ENCODE data around the gene ZNF792.
"Not testable (repeated sequence)": the region's sequence is repeated elsewhere in the genome, so short reads cannot be mapped to it uniquely, and the experiment has no call there.

The ZNF792 gene

DNA sequence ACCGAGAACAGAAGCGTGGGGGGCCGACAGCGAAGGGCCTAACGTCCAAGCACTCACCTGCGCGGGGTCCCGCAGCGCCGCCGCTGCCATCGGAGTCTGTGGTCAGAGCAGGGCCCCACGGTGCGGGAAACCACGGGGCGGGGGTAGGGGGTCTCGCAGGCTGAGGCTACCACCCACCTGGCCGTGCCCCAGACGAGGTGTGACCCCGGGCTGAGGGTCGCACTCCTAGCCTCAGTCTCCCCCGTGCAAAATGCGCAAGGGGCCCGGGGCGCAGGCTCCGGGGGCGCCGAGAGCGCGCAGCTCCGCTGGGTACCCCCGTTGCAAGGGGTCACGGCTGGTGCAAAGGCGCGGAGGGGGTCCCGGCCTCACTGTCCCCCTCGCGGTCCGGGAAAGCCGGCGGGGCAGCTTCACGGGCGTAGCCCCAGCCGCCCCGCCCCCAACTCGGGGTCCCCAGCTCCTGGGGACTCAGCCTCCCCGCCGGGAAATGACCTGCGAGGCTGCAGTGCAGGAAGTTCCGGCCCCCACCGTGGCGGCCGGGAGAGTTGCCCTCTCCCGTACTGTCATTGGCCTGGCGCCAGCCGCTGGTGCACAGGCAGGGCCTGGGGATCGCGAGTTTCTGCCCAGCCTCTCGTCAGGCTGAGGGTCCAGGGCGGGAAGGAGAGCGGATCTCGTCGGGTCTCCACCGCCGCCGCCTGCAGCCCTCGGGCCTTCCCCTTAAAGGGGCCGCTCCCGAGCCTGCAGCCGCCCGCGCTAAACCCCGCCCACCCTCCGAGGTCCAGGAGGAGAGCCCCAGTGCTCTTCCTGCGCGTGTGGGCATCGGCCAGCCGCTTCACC lies at the start of gene ZNF792:
ZNF792 (minus strand) TSS at position 657 of the 834 bp plus-strand sequence; CDS start at position 90, 567 bp downstream.
- peak; percentile 66 for DNase-seq

DNA sequence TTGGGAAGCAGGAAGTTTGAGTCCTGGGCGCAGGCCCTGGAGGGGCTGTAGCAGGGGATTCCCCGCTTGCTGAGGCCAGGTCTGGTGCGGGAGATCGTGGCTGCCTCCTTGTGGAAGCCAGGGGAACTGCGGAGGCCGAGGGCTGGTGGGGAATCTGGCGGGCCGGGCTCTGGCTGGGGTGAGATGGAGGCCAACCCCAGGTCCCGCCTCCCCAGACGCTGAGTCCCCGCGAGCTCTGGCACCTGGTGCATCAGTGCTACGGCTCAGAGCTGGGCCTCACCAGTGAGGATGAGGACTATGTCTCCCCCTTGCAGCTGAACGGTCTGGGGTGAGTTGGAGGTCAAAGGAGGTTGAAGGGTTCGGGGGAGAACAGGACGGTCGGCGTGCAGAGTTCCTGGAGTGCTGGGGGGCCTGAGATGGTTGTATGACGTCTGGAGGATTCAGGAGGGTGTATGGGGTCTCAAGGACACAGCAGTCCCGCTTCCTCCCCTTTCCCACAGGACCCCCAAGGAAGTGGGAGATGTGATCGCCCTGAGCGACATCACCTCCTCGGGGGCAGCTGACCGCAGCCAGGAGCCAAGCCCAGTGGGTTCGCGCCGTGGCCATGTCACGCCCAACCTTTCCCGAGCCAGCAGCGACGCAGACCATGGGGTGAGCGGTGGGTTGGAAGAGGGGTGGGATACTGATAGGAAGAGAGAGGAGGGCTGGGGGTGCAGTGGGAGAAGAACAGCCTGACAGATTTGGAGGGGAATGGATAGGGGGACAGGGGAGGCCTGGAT lies 49.2 kb upstream of the ZNF792 start:
- peak; percentile 14 for DNase-seq

DNA sequence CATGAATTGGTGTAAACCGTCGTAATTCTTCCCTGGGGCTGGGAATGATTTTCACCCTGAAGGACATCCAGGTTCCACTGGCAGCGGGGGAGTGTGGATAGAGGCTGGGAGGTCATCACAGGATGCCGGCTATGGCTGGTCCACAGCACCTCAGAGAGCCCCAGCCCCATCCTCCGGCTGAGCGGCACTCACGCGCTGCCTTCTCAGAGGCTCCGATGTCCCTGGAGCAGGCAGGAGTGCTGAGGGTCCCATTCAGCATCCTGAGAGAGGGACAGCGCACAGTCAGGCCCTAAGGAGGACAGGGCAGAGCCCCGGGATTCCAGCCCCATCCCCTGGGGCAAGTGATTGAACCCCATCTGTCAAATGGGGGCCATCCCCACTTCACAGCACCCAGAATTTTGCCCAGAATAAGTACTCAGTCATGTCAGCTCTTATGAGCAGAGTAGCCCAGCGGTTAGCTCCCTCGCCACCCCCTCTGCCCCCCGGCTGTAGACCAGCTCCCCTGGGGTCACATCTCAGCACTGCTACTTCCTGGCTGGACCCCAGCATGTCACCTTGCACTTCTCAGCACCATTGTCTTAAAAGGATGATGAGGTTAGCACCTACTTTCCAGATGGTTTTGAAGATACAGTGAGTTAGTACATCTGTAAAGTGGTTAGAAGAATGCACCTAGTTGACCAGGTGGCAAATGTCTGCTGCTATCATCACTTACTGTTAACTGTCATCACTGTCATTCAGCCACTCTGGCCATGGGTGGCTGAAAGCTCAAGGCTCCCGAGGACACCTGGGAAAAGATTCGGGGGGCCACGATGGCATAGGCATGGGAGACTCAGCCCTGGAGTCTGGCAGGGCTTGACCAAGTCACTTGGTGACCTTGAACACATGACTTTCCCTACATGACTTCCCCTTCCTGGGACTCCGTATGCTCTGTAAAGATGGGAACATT lies 48.0 kb upstream of the ZNF792 start:
- DNase-seq: no peak

DNA sequence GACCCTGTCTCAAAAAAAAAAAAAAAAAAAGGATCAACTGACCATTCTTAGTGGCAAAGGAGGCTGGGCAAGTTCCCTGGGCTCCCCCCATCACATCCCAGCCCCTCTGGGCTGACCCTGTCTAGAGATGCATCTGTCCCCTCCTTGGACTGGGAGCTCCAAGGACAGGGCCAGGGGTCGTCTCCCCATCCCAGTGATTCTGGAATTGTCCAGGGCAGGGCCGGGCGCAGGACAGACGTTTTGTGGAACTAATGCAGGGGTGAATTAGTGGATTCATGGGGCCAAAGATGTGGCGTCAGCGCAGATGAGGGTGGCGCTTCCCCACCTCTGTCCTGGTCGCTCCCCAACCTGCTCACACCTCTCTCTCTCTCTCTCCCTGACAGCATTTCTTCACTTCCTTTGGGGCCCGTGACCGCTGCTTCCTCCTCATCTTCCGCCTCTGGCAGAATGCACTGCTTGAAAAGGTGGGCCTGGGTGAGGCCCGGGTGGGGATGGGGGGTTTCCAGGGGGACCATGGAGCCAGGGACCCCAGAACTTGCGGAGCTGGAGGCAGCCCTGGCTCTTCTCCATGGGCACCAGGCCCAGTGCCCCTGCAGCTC lies 47.2 kb upstream of the ZNF792 start:
- no peak for DNase-seq

DNA sequence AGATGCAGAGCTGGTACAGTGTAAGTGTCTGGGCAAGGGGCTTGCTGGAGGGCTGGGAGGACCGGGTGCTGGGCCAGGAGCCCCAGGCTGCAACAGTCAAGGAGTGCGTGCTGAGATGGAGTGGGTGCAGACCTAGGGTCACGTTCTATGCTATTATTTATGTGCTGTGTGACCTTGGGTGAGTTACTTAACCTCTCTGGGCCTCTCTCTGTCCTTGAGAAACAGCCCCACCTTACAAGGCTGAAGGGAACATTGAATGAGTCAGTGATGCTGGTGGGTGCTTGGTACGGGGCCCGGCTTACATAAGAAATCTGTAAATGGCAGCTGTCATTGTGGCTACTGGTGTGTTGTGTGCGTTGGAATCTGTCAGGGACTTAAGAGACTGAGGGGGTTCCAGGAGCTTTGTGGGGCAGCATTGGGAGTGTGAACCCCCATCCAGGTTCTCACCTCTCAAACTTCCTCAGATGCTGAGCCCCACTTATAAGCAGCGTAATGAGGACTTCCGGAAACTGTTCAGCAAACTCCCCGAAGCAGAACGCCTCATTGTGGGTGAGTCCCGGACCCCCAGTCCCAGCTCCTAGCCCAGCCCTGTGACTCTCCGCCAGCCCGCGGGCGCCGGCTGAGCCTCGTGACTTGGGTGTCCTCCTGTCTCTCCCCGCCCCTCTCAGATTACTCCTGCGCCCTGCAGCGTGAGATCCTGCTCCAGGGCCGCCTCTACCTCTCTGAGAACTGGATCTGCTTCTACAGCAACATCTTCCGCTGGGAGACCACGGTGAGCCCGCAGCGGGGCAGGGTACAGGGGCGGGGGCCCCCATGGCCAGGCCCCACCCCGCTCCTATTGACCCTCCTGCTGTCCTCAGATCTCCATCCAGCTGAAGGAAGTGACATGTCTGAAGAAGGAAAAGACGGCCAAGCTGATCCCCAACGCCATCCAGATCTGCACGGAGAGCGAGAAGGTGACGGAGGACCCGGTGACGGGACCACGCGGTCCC lies 45.7 kb upstream of the ZNF792 start:
- DNase-seq: no peak

DNA sequence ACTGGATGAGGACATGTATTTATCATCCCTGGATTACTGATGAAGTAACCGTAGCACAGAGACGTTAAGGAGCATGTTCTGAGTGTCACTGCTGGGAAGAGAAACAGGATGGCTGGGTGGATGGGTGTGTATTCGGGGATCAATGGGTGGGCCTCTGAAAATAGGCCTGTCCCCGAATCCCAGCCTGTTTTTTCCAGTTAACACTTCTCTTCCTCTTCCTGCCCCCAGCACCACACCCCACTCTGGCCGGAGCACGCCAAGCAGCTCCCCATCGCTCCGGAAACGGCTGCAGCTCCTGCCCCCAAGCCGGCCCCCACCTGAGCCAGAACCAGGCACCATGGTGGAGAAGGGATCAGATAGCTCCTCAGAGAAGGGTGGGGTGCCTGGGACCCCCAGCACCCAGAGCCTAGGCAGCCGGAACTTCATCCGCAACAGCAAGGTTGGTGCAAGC lies 44.9 kb upstream of the ZNF792 start:
- DNase-seq: no peak

DNA sequence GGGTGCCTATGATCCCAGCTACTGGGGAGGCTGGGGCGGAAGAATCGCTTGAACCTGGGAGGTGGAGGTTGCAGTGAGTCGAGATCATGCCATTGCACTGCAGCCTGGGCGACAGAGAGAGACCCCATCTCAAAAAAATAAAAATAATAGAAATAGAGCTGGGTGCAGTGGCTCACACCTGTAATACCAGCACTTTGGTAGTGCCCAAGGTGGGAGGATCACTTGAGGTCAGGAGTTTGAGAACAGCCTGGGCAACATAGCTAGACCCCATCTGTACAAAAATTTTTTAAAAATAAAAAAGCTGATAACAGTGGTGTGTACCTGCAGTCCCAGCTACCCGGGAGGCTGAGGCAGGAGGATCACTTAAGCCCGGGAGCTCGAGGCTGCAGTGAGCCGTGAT lies 43.4 kb upstream of the ZNF792 start:
- not testable (repeated sequence) for DNase-seq

DNA sequence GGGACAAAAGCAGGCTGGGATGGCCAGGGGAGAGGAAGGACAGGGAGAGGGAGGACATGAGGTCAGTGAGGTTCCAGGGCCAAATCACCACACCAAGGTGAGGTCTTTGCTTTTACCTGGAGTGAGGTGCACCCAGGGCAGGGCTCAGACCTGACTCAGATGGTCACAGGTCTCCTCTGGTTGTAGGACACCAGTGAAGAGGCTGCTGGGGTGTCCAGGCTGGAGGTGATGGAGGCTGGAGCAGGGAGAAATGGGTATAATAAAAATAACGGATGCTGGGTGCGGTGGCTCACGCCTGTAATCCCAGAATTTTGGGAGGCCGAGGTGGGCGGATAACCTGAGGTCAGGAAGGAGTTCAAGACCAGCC lies 43.0 kb upstream of the ZNF792 start:
- DNase-seq: no peak

DNA sequence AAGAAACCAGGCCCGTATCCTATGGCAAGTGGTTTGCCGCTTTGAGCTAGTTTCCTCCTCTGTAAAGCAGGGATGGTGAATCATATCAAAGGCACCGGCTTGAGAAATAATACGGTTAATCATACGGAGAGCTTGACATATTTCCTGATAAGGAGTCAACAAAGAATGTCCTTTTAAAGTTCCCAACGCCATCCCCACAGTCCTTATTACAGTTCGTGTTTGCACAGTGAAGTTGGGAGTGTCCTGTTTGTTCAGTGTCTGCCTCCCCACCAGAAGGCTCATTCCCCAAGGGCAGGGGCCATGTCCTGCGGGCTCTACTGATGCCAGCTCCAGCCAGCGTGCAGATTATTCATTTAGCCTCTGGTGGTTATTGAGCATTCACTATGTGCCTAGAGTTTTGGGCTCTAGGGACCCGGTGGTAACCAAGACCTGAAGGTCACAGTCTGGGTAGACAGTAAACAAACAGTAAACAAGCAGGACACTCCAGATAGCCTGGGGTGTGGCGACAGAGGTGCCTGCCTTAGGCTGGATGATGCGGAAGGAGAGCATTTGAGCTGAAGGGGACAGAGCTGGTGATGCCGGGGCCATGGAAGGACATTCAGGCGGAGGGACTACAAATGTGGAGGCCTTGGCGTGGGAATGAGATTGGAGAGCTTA lies 42.4 kb upstream of the ZNF792 start:
- DNase-seq: no peak

DNA sequence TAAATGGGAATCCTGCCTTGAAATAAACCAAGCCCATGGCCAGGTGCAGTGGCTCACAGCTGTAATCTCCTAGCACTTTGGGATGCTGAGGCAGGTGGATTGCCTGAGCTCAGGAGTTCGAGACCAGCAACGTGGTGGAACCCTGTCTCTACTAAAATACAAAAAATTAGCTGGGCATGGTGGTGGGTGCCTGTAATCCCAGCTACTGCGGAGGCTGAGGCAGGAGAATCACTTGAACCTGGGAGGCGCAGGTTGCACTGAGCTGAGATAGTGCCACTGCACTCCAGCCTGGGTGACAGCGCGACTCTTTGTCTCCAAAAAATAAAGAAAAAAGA lies 41.9 kb upstream of the ZNF792 start:
- DNase-seq: not testable (repeated sequence)

DNA sequence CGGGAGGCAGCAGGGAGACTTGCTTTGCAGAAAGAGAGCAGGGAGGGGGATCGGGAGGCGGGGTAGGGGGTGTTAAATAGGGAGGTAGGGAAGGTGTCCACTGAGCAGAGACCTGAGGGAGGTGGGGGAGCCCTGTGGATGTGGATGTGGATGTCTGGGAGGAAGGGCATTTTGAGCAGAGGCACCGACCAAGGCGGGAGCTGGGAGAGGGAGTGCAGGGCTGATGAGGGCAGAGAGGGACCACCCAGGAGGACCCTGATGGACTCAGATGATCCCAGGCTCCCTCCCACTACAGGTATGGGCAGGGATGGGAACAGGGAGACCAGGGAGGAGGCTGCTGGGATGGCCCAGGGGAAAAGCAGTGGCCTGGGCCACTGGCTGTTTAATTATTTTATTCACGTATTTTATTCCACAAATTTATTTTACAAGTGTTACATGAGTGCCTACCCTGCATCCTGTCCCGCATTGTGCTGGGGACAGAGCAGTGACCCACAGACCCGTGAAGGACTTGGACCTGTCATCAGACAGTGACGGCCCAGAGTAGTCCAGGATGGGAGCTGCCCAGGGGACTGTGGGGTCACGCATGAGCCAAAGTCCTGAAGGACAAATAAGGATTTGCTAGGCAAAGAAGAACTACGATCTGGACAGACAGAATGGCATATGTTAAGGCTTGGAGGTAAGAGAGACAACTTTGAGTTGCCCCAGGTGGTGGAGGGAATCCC lies 41.4 kb upstream of the ZNF792 start:
- DNase-seq: no peak

DNA sequence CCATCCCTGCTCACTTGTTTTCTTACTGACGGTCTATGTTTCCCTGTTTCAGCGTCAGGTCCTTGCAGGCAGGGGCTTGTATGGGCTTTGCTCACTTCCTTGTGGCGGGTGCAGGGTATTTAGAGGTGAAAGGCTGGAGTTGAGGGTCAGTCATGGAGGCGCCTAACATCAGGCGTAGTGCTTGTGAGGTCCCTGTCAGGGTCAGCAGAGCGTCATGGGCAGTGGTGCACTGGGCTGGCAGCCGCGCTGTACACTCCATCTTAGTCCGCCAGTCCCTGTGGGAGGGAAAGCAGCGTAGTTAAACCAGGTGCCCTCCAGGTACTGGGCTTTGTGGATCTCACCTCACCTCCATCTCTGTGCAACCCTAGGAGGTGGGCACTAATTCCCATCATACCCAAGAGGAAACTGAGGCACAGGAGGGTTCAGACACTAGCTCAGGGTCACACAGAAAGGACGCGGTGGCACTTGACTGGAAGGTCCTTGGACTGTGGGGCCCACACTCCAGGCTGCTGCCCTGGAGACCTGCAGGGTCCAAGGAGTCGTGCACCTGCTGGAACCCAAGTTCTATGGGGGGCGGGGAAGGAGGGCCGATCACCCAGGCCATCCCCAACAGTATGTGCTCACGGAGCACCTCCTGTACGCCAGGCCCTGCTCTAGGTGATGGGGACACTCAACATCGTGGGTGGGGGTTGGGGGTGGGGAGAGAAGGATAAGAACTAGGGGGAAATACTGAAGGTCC lies 40.7 kb upstream of the ZNF792 start:
- no peak for DNase-seq

DNA sequence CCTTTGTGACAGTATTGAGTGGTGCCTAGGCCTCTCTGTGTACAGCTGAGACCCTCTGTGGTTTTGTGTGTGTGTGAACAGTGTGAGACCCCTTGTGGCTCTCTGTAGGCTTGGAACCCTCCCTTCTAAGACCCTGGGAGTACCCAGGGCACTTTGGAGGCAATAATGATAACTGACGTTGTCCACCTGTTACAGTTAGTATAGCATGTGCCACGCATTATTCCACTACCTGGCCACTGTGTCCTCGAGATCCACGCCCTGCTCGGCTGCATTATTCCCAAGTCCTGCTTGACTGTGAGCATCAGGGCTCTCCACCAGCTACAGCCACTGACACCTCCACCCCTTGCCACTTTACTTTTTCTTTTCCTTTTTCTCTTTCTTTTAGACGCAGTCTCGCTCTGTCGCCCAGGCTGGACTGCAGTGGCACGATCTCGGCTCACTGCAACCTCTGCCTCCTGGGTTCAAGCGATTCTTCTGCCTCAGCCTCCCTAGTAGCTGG lies 38.1 kb upstream of the ZNF792 start:
- no peak for DNase-seq

DNA sequence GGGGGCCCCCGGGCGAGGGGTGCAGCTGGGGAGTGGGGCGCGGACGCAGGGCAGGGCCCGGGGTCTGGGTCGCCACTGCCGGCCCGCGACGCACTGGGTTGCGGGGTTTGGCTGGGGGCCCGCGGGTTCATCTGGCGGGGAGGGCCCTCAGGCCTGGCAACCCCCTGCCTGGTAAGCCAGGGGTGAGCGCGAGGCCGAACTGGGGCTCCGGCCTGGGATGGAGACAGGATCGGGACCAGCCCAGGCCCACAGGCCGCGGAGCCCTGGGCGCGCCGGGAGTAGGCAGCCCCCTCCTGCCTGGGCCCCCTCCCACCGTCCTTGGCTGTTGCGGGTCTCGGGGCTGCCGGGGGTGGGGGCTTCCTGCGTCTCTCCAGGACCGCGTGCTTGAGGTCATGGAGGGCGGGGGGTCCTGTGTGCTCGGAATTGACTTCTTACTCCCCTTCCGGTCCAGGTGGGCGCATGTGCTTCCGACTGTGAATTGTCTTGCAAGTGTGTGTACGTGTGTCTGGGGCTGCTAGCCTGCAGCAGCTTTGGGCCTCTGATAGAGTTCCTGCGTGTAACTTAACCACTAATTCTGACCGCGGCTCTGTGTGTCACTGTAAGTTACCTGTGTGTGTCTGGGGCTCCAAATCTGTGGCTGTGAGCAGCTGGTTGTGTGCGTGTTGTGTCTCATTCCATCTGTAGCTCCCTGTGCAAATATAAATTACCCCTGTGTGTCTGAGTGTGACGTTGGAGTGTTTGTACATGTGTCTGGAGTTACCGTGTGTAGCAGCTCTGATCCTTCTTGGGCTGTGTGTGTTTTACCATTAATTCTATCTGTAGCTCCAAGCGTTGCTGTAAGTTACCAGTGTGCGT lies 36.8 kb upstream of the ZNF792 start:
- DNase-seq: no peak

DNA sequence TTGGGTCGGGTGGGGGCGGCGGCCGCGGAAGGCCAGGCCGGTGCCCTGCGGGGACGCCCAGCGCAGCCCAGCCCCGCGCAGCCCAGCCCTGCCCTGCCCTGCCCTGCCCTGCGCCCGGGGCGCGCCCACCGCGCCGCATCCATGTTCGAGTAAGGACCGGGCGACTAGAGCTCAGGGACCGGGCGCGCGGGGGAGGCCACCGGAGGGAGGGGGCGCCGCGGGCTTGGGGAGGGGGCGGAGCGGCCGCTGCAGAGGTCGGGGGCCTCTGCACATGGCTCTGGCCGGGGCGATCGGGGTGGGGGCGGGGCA lies 36.3 kb upstream of the ZNF792 start:
- no peak for DNase-seq

DNA sequence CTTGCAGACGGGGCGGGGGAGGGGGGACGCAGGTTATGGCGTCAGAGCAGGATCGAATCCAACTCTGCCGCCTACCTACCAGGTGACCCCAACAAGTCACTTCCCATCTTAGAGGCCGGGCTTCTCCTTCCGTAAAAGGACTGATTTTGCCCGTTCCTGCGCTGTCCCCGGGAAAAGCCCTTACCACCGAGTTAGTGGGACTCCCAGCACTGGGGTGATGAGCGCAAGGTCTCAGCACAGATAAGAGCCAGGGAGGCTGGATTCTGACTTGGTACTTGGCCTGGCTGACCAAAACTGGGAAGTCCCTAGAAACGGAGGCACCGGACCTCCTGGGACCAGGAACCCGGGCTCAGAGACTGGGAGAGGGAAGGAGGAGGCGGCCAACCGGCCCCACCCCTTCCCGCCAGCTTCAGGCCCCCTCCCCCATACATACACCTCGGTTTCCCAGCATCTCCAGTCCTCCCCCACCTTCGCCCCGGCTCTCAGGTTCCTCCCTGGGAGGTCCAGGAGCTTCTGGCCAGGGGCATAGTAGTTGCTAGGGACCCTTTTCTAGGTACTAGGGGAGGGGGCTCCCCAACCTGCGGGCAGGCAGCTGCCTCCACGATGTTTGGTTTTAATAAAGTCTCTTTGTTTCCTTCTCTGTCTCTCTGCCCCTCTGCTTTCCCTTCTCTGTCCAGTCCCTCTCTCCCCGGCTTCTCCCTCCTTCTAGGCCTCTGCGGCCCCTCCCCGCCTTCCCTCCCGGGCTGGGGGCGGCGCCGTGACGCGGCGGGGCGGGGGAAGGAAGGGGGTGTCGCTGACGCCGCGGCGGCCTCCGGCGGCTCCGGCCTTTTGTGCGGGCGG lies 35.7 kb upstream of the ZNF792 start, which contains the start of gene GRAMD1A:
GRAMD1A (plus strand) TSS at position 826 of the 840 bp plus-strand sequence. CDS start 156 bp downstream, outside the sequence.
- peak; percentile 79 for DNase-seq

DNA sequence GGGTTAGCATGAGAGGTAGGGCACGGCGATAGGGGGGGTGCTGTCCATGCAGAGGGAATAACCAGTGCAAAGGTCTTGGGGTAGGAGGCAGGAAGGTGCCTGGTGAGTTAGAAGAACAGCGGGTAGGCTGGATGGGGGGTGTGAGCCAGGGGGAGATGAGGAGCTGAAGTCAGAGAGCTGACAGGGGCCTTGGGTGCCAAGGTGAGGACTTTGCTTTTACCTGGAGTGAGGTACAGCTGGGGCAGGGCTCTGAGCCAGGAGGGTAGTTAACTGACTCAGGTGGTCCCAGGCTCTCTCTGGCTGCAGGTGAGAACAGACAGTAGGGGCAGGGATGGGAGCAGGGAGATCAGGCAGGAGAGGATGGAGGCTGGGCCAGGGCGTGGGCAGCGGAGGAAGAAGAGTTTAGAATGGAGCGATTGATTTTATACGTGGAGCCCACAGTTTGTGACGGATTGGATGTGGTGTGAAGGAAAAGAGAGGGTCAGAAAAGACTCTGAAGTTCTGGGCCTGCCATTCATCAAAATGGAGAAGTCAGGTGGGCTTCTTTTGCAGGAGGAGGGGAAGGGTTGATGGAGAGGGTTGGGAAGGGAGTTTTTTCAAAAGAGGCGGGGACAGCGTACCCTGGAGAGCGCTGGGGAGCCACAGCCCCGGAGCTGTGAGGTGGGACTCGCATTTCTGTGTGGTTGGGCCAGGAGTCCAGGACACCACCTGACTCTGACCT lies 34.9 kb upstream of the ZNF792 start:
- no peak for DNase-seq

Data from NCI-H1105 (cell line).